ENCODE measurements around the gene CCDC54.
"Not testable (repeated sequence)": the region's sequence is repeated elsewhere in the genome, so short reads cannot be mapped to it uniquely, and the experiment has no call there.

Gene CCDC54

DNA sequence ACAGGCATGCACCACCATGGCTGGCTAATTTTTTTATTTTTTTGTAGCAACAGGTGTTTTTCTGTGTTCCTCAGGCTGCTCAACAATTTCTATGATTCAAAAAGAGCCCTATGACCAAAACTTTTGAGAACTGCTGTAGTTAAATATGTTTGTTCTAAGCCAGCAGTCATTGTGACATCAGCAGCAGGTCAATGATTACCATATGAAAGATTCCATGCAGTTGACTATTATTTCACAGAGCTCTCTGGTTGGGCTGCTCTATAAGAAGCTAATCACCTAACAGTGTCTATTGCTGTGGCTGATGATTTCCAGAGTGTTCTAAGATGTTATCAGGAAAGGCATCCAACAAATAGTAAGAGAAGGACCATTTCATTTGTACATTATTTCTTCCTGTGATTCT is at the start of gene CCDC54:
Gene CCDC54, plus strand, starts transcription at position 289 of the 400 bp plus-strand sequence. CDS start 149 bp downstream, outside the sequence.
- TF ChIP-seq, protein P1, sequence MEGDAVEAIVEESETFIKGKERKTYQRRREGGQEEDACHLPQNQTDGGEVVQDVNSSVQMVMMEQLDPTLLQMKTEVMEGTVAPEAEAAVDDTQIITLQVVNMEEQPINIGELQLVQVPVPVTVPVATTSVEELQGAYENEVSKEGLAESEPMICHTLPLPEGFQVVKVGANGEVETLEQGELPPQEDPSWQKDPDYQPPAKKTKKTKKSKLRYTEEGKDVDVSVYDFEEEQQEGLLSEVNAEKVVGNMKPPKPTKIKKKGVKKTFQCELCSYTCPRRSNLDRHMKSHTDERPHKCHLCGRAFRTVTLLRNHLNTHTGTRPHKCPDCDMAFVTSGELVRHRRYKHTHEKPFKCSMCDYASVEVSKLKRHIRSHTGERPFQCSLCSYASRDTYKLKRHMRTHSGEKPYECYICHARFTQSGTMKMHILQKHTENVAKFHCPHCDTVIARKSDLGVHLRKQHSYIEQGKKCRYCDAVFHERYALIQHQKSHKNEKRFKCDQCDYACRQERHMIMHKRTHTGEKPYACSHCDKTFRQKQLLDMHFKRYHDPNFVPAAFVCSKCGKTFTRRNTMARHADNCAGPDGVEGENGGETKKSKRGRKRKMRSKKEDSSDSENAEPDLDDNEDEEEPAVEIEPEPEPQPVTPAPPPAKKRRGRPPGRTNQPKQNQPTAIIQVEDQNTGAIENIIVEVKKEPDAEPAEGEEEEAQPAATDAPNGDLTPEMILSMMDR (IDR thresholded peaks at IDR 0.05; ENCODE audit: borderline replicate concordance, insufficient read depth, low read depth, low read length) = no peak
- H3K4me3 ChIP-seq (ENCODE audit: low read depth, low read length) = no peak within 1 kb of the TSS

DNA sequence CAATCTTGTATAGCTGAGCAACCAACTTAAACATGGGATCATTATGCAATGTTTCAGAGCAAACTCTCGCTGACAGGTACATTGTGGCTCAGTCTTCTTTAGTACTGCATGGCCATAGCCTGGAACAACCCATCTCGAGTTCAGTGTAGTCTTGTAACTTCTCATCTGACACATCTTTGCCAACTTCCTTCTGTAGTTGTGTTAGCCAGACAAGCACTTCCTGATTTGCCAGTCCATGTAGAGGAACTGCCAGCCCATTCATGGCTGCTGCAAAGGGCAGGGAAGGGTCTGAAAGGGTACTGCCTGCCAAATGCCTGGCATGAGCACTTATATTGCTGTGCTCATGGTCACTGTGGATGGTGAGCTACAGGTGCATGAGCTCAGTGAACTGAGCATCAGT is 49.2 kb upstream of the CCDC54 start:
- TF ChIP-seq, protein P1 (IDR thresholded peaks at IDR 0.05; ENCODE audit: borderline replicate concordance, insufficient read depth, low read depth, low read length) = no peak
- H3K4me3 ChIP-seq (ENCODE audit: low read depth, low read length) = no peak overlapping the region

- TF ChIP-seq, protein P1 (IDR thresholded peaks at IDR 0.05; ENCODE audit: borderline replicate concordance, insufficient read depth, low read depth, low read length) = no peak
Measured at GRCh38 chr3:107329088-107329487, 48.2 kb upstream of the CCDC54 start.

DNA sequence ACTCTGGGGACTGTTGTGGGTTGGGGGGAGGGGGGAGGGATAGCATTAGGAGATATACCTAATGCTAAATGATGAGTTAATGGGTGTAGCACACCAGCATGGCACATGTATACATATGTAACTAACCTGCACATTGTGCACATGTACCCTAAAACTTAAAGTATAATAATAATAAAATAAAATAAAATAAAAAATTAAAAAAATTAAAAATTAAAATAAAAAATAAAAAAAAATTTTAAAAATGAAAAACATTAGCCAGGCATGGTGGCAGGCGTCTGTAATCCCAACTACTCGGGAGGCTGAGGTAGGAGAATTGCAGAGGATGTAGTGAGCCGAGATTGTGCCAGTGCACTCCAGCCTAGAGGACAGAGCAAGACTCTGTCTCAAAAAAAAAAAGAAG is 37.5 kb upstream of the CCDC54 start:
- H3K4me3 ChIP-seq (ENCODE audit: low read depth, low read length) = not testable (repeated sequence)

More at GRCh38 chr3:107329088-107329487, 48.2 kb upstream of the CCDC54 start:
- no peak overlapping the region for H3K4me3 ChIP-seq (ENCODE audit: low read depth, low read length)

DNA sequence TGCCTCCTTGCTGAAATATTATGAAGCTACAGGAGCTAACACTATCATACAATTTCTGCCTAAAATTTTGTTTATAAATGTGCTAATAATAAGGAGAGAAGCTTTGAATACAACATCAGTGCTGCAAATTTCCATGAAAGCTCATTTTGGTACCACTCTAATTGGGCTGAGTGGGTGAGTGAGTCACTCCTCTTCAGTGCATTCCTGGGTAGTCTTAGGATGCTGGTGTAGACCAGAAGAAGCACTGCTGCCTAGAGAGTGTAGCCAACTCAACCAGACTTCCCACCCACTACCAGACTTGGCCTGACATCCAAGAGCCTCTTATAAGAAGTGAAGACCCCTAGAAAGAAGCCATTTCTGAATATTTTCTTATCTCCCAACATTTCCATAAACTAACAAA is 32.5 kb upstream of the CCDC54 start:
- TF ChIP-seq, protein P1 (IDR thresholded peaks at IDR 0.05; ENCODE audit: borderline replicate concordance, insufficient read depth, low read depth, low read length) = no peak
- no peak overlapping the region for H3K4me3 ChIP-seq (ENCODE audit: low read depth, low read length)

DNA sequence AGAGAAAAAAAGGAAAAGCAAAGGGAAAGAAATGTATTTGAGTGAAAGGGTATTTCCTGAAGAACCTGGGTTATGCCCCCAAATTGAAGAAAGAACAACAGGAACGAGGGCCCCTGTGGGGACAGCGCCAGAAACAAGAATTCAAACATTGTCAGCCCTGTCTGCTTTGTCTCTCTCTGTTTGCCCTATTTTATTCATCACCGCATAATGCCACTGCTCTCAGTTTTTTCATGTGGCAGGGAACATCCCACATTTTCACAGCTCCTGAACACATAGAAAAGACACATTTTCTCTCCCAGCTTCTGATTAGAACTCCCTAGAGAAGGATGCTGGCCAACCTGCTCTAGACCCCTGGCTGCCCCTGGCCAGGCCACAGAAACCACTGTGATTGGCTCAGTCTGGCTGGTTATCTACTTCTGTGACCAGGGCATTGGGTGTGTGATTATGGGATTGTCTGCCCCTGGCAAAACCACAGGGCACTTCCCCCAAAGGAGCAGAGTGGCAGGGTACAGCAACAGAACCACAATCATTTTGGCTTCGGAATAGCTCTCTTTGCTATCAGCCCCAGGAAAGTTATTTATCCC is 31.3 kb upstream of the CCDC54 start:
- no peak overlapping the region for H3K4me3 ChIP-seq (ENCODE audit: low read depth, low read length)
- TF ChIP-seq, protein P1 (IDR thresholded peaks at IDR 0.05; ENCODE audit: borderline replicate concordance, insufficient read depth, low read depth, low read length) = no peak

- H3K4me3 ChIP-seq (ENCODE audit: low read depth, low read length) = no peak overlapping the region
- TF ChIP-seq, protein P1 (IDR thresholded peaks at IDR 0.05; ENCODE audit: borderline replicate concordance, insufficient read depth, low read depth, low read length) = no peak
Measured at GRCh38 chr3:107346564-107346963, 30.7 kb upstream of the CCDC54 start.

Data from GM12875 (cell line).